MCF 10A (cell line): ENCODE results near the gene TMEM97. TPM values are rescaled to one million over a fixed set of nuclear protein-coding genes. Genes with fewer than 3 reads are reported as not detected.

ENCODE experiments used
- BruUV-seq: library from RNA; stranded (reverse); fragments of 400-500 nt; replicated peaks from 2 replicates; lab custom pipeline; 2021; lab: Mats Ljungman, UMichigan
- CTCF ChIA-PET: fragments of 300-600 bp; sonication (Branson Sonifier 250); formaldehyde crosslinking; extraction: SDS; loops from one replicate; lab custom pipeline; 2021; ENCODE audit warnings: antibody characterized with exemption, inconsistent platforms; lab: Yijun Ruan, JAX
- POLR2A ChIA-PET: fragments of 300-600, 350-650 bp; sonication (Branson Sonifier 250); formaldehyde crosslinking; extraction: SDS; loops from one replicate; lab custom pipeline; 2020; ENCODE audit warnings: antibody characterized with exemption, inconsistent platforms; lab: Yijun Ruan, JAX
- DNase-seq: peaks from one replicate; pipeline ENCODE4 v3.0.0-alpha.2; 2018; ENCODE audit not compliant: unreplicated experiment
- H3K27ac Mint-ChIP-seq: one replicate; pipeline ENCODE4 v1.8.0; 2022; ENCODE audit warnings: mild to moderate bottlenecking, low read depth, mixed read lengths; ENCODE audit not compliant: unreplicated experiment
- H3K27me3 Mint-ChIP-seq: one replicate; pipeline ENCODE4 v1.8.0; 2022; ENCODE audit warnings: mixed read lengths; ENCODE audit not compliant: insufficient read depth, unreplicated experiment
- H3K36me3 Mint-ChIP-seq: one replicate; pipeline ENCODE4 v1.8.0; 2022; ENCODE audit warnings: mild to moderate bottlenecking, moderate library complexity, mixed read lengths; ENCODE audit not compliant: insufficient read depth, unreplicated experiment
- H3K4me1 Mint-ChIP-seq: one replicate; pipeline ENCODE4 v1.8.0; 2022; ENCODE audit warnings: mixed read lengths; ENCODE audit not compliant: insufficient read depth, unreplicated experiment
- H3K4me3 Mint-ChIP-seq: one replicate; pipeline ENCODE4 v1.8.0; 2022; ENCODE audit warnings: mild to moderate bottlenecking, moderate library complexity, mixed read lengths; ENCODE audit not compliant: unreplicated experiment
- H3K9me3 Mint-ChIP-seq: one replicate; pipeline ENCODE4 v1.8.0; 2022; ENCODE audit warnings: mixed read lengths; ENCODE audit not compliant: unreplicated experiment
- CTCF ChIP-seq: fragments of 200-600 bp; IDR thresholded peaks from one replicate; pipeline ENCODE4 v1.8.0; 2022; ENCODE audit warnings: antibody characterized with exemption, mild to moderate bottlenecking; ENCODE audit not compliant: unreplicated experiment
- intact Hi-C: fragments of 100-400 bp; cut with micrococcal nuclease; formaldehyde crosslinking; loops from 2 replicates; pipeline ENCODE4 v1.14.1; 2022
- total RNA-seq: library from RNA; stranded (reverse); gene quantifications from 2 replicates; pipeline ENCODE4 v1.2.3, GENCODE V29; 2022

The TMEM97 gene
- total RNA-seq, 1 experiment from 2014 or later, result 12.1 TPM

GRCh38 chr17:28363776-28364650, 45.0 kb downstream of the TMEM97 start:
- no peaks in the 10 kb centered on the region for H3K27me3 Mint-ChIP-seq
- BruUV-seq, result no TSS peak
- no peak for DNase-seq
- H3K4me3 Mint-ChIP-seq, result no peak overlapping the region
- CTCF ChIA-PET, result interaction anchor here (0.6 to 1.8 kb wide), 3 partner anchors 18 to 568 kb away, joined by 3 to 4 read pairs (median 4); no protein-coding TSS in a partner anchor
- no peak overlapping the region for H3K27ac Mint-ChIP-seq
- H3K4me1 Mint-ChIP-seq, result no peaks in the 10 kb centered on the region
- intact Hi-C loops, result no loop called here
- peaks cover 48% of the 10 kb centered on the region for H3K36me3 Mint-ChIP-seq
- POLR2A ChIA-PET, result no interaction called here
- no peak for TF ChIP-seq CTCF
- no peaks in the 10 kb centered on the region for H3K9me3 Mint-ChIP-seq

- no peak for TF ChIP-seq CTCF
- ChIA-PET CTCF (interaction anchor here (0.5 to 1.2 kb wide), 2 partner anchors 17 to 175 kb away, joined by 3 to 4 read pairs; no protein-coding TSS in a partner anchor), POLR2A (interaction anchor here (0.6 kb wide), 1 partner anchor 80 kb away, joined by 4 read pairs; no protein-coding TSS in a partner anchor)
- DNase-seq, result no peak
- H3K4me3 Mint-ChIP-seq, result no peak within 1 kb of the TSS
- no peaks in the 10 kb centered on the region for H3K27me3 Mint-ChIP-seq
- no peaks in the 10 kb centered on the region for H3K9me3 Mint-ChIP-seq
- intact Hi-C loops, result no loop called here
- BruUV-seq, result no TSS peak
- H3K36me3 Mint-ChIP-seq, result peaks cover 40% of the 10 kb centered on the region
- H3K27ac Mint-ChIP-seq, result no peak within 1 kb of the TSS
- H3K4me1 Mint-ChIP-seq, result no peaks in the 10 kb centered on the region
Observed at GRCh38 chr17:28364665-28365363, 45.8 kb downstream of the TMEM97 start, which contains the start of gene SEBOX. TSS of gene SEBOX (minus strand) at chr17:28365199. CDS start at chr17:28365151, 48 bp downstream.

- BruUV-seq, result no TSS peak
- H3K27ac Mint-ChIP-seq, result no peak overlapping the region
- intact Hi-C loops, result no loop called here
- peaks cover 33% of the 10 kb centered on the region for H3K36me3 Mint-ChIP-seq
- H3K27me3 Mint-ChIP-seq, result no peaks in the 10 kb centered on the region
- POLR2A ChIA-PET, result interaction anchor here (0.6 to 0.9 kb wide), 2 partner anchors 31 to 79 kb away, joined by 4 to 5 read pairs; no protein-coding TSS in a partner anchor
- H3K4me3 Mint-ChIP-seq, result no peak overlapping the region
- no peaks in the 10 kb centered on the region for H3K9me3 Mint-ChIP-seq
- no peak for DNase-seq
- CTCF ChIA-PET, result interaction anchor here (0.6 to 0.7 kb wide), 2 partner anchors 18 to 30 kb away, joined by 3 to 4 read pairs; partner anchors contain the start of gene IFT20
- TF ChIP-seq CTCF, result no peak
- H3K4me1 Mint-ChIP-seq, result no peaks in the 10 kb centered on the region
Observed at GRCh38 chr17:28365487-28365886, 46.5 kb downstream of the TMEM97 start.
